Measurements from ENCODE around the gene SLC9A4.

SLC9A4 gene

DNA sequence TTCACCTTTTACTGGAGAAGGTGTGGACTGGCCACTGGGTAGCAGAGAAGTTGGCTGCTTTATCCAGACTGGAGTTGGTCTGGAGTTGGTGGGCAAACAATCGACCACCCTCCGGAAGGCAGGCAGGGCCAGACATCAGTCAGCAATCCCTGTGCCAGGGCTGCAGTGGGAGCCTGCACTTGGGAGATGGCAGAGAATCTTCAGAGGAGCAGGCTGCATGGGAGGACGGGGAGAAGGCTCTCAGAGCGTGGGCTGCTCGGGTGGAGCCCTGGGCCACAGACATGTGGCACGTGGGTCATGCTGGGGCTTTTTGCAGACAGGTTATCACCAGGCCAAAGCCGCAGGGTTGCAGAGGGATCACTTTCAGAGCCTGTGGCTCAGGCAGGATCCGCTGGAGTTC is 29.6 kb downstream of the SLC9A4 start:
- no peak for DNase-seq (ENCODE audit: low spot score)

GRCh38 chr2:102504833-102505232 is 31.8 kb downstream of the SLC9A4 start:
- no peak for DNase-seq (ENCODE audit: low spot score)

DNA sequence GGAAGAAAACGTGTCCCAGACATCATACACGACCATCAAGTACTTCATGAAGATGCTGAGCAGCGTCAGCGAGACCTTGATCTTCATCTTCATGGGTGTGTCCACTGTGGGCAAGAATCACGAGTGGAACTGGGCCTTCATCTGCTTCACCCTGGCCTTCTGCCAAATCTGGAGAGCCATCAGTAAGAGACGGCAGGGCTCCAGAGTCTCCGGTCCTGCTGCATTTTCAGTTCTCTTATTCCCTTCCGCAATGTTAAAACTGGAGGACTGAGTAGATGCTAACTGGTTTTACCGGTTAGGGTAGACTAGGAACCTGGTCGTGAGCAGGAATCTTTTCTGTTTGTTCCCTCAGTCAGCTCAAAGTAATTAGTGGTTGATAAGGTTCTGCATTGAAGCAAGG is 32.3 kb downstream of the SLC9A4 start:
- peak; percentile 31 for DNase-seq (ENCODE audit: low spot score)

GRCh38 chr2:102506743-102507142 is 33.7 kb downstream of the SLC9A4 start:
- no peak for DNase-seq (ENCODE audit: low spot score)

GRCh38 chr2:102508863-102509262 is 35.8 kb downstream of the SLC9A4 start:
- no peak for DNase-seq (ENCODE audit: low spot score)

DNA sequence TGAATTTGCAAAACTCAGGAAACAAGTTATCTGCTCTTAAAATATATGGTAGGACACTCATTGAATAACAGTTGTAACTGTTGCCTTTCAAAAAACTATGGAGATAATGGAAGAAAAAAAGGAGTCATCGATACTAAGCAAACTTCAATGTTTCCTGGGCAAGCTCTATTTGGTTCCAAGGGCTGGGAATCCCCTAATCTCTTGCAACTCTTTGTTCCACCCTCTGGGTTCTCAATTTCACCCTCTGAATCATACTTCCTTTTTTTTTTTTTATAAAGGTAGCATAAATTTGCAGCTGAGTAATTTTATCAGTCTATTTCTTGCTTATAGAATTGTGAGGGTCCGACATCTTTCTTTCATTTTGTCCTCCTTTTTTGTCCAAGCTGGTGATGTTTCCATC is 36.7 kb downstream of the SLC9A4 start:
- peak; percentile 76 for DNase-seq (ENCODE audit: low spot score)

- peak; percentile 37 for DNase-seq (ENCODE audit: low spot score)
Observed at GRCh38 chr2:102510791-102511575, 38.0 kb downstream of the SLC9A4 start.

DNA sequence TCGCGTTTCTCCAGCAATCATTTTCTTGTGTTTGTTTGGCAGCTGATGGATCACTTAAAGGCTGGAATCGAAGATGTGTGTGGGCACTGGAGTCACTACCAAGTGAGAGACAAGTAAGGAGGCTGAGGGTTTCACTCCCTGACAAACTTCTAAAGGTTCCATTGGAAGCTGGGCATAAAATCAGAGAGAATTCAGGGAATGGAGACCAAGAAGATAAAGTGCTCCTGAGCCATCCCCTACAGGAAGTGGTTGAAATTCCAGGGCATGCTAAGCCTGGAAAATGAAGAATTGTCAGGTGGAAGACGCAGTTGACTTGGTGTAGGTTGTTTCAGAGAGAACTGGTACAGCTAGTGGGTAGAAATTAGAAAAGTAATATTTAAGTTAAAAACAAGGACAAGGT is 39.1 kb downstream of the SLC9A4 start:
- DNase-seq (ENCODE audit: low spot score), result no peak

DNA sequence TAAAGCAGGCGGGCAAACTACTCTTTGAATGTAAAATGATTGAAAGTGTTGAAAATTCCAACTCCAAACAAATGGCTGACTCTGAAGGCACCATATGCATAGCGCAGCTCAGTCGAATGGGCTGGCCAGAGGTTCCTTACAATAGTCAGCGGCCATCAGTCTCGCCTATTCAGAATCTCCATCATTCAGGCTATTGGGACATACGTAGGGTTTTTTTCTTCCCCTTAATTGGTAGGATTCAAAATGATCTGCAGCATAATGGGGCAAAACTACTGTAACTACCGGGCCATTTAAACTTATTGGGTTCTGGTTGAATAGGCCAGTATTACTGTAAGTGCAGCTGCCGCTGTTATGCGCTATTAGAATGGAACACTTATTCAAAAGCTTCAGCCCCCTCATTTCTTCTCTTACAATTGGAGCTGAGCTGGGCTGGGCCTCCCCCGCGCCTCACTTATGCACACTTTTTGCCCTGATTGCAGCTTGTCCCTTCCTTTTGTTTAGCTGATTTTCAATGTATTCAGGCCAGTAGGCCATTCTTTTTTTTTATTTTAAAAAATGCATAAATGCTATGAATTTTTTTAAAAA is 40.4 kb downstream of the SLC9A4 start:
- DNase-seq (ENCODE audit: low spot score), result no peak

DNA sequence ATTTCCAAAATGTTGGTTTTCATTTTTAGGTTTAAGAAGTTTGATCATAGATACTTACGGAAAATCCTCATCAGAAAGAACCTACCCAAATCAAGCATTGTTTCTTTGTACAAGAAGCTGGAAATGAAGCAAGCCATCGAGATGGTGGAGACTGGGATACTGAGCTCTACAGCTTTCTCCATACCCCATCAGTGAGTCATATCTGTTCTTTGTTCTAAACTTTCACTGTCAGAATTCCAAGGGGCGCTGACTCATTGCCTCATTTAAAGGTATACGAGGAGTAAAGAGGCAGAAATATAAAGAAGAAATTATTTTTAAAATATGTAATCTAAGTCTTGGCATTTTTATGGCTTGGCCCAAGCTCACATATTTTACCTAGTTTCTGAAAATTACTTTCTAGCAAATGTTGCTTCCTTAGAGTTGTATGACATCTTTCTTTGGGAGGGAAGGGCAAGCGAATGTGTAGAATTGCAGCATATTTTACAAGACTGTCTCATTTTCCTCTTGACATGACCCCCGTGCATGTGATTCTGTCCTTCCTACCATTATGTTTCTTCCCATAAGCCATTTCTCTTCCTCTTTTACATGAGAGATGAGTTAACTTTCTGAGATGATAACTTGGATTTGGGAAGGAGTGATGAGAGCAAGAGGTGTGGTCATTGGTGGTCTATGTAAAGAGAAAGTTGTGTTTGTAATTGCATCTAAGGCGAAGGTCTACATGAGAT is 41.2 kb downstream of the SLC9A4 start:
- peak; percentile 89 for DNase-seq (ENCODE audit: low spot score)

DNA sequence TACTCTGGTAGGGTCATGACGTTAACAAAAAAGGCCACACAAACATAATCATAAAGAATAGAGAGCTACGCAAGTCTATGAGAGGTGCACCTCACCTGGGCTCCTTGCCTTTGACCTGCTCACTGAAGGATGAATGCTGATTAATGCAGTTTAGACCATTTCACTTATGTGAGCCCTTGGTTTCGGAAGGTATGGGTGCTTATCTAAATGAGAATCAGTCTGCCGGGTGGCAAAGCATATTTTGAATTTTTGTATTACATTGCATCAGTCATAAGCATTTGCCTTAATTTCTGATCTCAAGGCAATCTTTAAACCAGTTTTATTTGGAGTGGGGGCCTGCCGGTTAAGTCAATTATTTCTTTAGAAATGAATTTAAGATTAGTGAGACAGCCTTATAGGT is 42.8 kb downstream of the SLC9A4 start:
- peak; percentile 24 for DNase-seq (ENCODE audit: low spot score)

DNA sequence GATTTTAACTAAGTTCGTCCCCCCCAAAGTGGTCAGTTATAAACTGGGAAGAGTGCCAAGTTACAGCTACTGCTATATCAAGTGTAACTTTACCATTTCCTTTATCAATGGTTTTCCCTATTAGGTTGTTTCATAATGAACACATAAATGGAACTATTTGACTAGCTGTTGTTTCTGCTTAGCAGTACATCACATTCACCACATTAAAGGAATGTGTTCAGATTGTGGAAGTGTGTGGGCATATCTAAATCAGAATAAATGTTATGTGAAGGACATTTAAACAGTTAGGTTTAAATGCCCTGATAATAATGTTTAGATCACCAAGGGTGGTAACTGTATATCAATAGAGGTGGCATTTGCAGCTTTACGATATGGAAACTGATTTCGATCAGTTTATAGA is 45.1 kb downstream of the SLC9A4 start:
- peak; percentile 17 for DNase-seq (ENCODE audit: low spot score)

- peak; percentile 61 for DNase-seq (ENCODE audit: low spot score)
Observed at GRCh38 chr2:102520009-102520408, 47.0 kb downstream of the SLC9A4 start.

DNA sequence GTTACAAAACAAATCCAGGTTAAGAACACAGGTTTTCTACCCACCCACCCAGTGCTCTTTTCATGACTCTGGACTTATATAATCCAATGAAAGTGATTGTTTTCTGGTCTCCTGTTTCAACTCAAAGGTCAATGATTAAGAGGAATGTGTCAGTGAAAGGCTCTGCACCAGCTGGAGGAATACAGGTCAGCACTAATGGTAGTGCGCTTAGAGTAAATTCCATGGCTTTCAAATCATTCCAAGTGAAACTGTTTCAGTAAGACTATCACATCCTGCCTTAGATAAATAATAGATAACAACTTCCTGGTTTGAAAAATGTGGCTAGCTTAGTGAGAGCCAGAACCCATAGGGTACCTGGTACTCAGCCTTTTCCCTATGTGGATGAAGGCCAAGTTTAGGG is 47.8 kb downstream of the SLC9A4 start:
- DNase-seq (ENCODE audit: low spot score), result peak; percentile 93

DNA sequence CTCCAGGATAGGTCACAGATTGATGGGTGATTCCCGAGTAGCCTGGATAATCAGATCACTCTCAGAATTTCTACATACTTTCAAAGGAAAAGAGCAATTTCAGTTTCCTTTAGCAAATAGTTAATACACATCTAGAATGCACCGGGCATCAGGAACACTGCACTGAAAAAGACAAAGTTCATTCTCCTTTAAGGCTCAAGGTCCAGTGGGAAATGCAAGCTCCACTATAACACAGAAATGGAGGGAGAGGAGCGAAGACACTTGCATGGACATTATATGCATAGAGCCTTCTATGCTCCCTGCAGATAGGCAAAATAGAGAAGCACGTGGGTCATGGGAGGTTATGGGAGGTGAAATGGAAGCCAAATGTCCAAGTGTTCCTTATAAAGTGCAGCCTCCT is 49.1 kb downstream of the SLC9A4 start:
- no peak for DNase-seq (ENCODE audit: low spot score)

- DNase-seq (ENCODE audit: low spot score), result no peak
Observed at GRCh38 chr2:102522890-102523289, 49.9 kb downstream of the SLC9A4 start.

GRCh38 chr2:102523651-102524050 is 50.6 kb downstream of the SLC9A4 start:
- DNase-seq (ENCODE audit: low spot score), result peak; percentile 80

DNA sequence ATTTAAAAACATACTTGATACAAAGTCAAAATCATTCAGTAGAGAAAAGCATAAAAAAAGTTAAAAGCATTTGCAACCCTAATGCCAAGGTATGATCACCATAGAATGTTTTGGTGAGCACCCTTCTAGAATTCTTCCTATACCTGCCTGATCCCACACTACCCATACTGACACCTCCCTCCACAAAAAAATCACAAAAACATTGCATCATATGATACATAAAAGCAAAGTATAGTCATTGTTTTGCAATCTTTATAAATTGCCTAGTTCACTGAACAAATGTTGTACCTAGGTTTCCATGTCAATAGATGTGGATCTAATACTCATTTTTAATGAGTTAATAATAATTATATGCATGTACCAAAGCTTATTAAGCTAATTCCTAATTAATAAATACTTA is 54.1 kb downstream of the SLC9A4 start:
- DNase-seq (ENCODE audit: low spot score), result no peak

GRCh38 chr2:102538491-102538890 is 65.5 kb downstream of the SLC9A4 start:
- DNase-seq (ENCODE audit: low spot score), result no peak

DNA sequence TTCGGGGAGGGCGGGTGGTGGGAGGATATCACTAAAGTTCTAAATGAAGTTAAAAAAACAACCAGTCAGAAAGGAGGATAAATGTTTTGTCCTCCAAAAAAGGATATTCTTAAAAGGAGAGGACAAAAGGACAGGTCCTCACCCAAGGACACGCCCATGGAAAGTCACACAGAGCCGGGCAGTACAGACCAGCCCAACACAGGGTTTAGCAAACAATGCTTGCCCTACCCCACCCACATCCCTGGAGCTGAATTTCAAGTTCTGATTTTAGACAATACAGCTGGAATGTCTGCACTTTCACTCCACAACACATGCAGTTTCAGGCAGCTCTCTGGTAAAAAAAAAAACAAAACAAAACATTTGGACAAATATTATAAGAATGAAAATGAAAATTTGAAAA is 67.9 kb downstream of the SLC9A4 start:
- DNase-seq (ENCODE audit: low spot score), result peak; percentile 26

GRCh38 chr2:102544182-102544581 is 71.2 kb downstream of the SLC9A4 start:
- no peak for DNase-seq (ENCODE audit: low spot score)

DNA sequence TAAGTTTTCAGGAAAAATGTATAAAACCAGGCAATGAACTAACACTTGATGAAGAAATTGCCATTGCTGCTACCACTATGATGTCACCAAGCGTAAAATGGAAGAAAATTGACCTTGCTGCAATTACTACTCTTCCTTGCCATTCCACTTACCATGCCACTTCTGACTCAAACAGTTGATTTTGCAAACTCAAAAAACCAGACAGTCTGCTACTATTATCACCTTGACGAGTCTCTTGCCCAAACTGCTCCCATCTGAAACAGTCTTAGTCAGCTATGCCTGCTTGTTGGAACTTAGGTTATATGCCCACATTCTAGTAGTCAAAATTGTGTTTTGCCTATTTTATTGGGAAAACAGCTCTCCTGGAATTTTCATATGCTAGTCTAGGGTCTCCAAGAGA is 74.4 kb downstream of the SLC9A4 start:
- no peak for DNase-seq (ENCODE audit: low spot score)

DNA sequence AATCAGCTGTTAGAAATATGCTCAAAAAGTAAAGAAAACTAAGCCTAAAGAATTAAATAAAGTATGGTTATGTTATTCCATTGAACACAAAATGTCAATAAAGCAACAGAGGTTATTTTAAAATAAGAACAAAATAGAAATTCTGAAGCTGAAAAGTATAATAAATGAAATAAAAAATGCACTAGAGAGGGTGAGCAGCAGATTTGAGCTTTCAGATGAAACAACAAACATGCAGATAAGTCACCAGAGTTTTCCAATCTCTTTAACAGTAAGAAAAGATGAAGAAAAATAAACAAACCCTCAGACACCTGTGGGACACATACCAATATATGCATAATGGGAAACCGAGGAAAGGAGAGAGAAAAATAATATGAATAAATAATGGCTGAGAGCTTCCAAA is 76.0 kb downstream of the SLC9A4 start:
- no peak for DNase-seq (ENCODE audit: low spot score)

All from kidney tubule cell (primary cell).